ENCODE measurements around the gene AMN.

AMN gene

DNA sequence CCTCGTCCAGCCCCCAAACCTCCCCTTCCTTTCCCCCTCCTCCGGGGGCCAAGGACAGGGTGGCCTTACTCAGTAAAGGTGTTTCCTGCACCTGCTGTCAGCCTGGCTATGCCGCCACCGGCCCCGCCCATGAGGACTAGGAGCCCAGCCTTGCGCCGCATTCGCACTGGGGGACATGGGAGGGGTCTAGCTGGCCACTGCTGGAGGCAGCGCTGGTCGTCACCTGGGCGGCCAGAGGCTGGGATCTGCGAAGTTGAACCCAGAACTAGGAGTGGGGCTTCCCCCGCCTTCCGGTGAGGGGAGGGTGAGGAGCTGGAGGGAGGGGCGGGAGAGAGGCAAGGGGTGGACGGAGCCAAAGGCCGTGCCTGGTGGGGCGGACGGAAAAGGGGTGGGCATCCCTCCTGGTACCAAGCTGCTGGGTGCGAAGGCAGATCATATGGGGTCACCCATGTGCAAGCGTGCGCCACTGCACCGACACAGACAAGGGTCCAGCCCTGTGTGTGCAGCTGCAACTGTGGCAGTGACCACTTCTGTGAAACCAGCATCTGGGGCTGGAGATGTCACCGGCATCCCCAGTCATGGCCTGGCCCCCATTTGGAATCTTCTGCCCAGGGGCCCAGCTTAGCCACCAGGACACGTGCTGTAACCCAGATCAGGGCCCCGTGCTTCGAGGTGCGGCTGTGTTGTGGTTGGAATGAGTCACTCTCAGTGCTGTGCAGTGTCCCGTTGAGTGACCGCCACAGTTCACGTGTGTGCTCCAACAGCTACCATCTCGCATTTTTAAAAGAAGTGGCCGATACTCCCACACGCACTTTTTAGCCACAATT is 8.5 kb downstream of the AMN start:
- H3K9ac ChIP-seq (ENCODE audit: low read depth, low read length) = no peak overlapping the region
- H3K4me3 ChIP-seq (ENCODE audit: low read length) = peak overlapping the region; percentile 27; the same call in 1 of the 2 replicates
- no peaks in the 10 kb centered on the region for H3K9me3 ChIP-seq (ENCODE audit: insufficient read depth, low read depth, low read length)
- peaks cover 56% of the 10 kb centered on the region for H3K27me3 ChIP-seq (ENCODE audit: insufficient read depth, low read length)
- H3K36me3 ChIP-seq (ENCODE audit: insufficient read depth, low read length) = peaks cover 14% of the 10 kb centered on the region
- WGBS = 57% methylated on average over 34 of the region's 34 CpGs
- H3K4me1 ChIP-seq (ENCODE audit: insufficient read depth, low read length) = peaks cover 3% of the 10 kb centered on the region
- H3K27ac ChIP-seq (ENCODE audit: low read depth, low read length) = no peak overlapping the region

- H3K9ac ChIP-seq (ENCODE audit: low read depth, low read length) = no peak overlapping the region
- no peaks in the 10 kb centered on the region for H3K9me3 ChIP-seq (ENCODE audit: insufficient read depth, low read depth, low read length)
- no peak overlapping the region for H3K4me3 ChIP-seq (ENCODE audit: low read length)
- H3K4me1 ChIP-seq (ENCODE audit: insufficient read depth, low read length) = no peaks in the 10 kb centered on the region
- H3K27me3 ChIP-seq (ENCODE audit: insufficient read depth, low read length) = peaks cover 48% of the 10 kb centered on the region
- no peak overlapping the region for H3K27ac ChIP-seq (ENCODE audit: low read depth, low read length)
- WGBS = 96% methylated on average over 12 of the region's 12 CpGs
- H3K36me3 ChIP-seq (ENCODE audit: insufficient read depth, low read length) = peaks cover 14% of the 10 kb centered on the region
Observed at GRCh38 chr14:102931580-102932285, 9.3 kb downstream of the AMN start.

DNA sequence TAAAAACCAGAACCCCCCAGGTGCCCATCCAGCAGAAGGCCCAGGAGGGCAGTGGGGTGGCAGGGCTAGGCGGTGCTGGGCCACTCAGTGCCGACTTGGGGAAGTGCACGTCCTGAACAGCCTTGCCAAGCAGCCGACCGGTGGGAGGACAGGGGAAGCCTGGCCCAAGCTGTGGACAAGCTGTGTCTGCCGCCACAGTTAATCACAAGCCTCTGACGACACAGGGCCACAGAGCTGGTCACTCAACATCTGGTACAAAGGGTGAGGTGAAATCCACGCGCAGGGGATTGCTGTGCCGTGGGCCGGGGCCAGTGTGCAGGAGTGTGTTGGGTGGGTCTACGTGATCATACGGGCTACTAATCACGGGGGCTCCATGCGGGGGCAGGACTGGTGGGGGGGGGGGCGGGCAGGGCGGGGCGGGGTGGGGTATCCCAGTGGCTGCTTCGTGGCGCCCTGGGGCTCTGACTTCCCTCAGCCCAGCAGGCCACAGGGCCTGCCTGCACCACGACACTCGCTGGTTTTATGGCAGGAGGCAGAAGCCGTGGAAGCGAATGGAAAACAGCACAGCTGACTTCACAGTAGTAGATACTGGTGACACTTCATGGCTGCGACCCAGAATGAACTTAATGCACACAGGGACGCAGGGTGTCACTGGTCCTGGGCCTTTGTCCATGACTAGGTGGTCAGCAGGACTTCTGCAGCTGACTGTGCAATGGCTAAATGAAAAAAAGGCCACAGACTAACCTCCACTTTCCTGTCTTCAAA is 10.2 kb downstream of the AMN start:
- no peak overlapping the region for H3K9ac ChIP-seq (ENCODE audit: low read depth, low read length)
- no peaks in the 10 kb centered on the region for H3K9me3 ChIP-seq (ENCODE audit: insufficient read depth, low read depth, low read length)
- peaks cover 18% of the 10 kb centered on the region for H3K36me3 ChIP-seq (ENCODE audit: insufficient read depth, low read length)
- no peak overlapping the region for H3K4me3 ChIP-seq (ENCODE audit: low read length)
- no peaks in the 10 kb centered on the region for H3K4me1 ChIP-seq (ENCODE audit: insufficient read depth, low read length)
- no peak overlapping the region for H3K27ac ChIP-seq (ENCODE audit: low read depth, low read length)
- H3K27me3 ChIP-seq (ENCODE audit: insufficient read depth, low read length) = peaks cover 39% of the 10 kb centered on the region
- 92% methylated on average over 21 of the region's 26 CpGs for WGBS

DNA sequence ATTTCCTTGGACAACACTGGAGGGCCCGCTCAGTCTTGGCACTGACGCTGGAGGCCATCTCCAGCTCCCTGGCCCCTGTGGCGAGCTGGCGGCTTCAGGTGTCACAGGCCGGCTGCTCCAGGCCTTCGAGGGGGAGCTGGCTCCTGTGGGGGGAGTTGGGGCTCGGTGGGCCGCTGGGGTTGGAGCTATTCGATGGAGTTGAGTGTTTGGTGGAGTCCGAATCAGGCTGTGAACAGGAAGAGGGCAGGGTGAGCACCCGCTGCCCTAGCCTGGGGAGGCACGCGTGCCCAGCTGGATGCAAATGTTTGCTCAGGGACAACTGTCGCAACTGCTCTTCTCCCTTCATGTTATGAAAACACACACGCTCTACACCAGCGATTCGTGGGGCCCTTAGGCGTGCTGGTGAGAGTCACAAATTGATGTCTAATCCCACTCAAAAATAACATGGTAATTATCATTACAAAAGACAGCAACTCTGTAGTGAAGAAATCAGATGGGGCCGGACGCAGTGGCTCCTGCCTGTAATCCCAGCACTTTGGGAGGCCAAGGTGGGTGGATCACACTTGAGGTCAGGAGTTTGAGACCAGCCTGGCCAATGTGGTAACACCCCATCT is 11.3 kb downstream of the AMN start:
- Histone ChIP-seq H3K9me3 (ENCODE audit: insufficient read depth, low read depth, low read length) (no peaks in the 10 kb centered on the region), H3K4me3 (ENCODE audit: low read length) (no peak overlapping the region), H3K27ac (ENCODE audit: low read depth, low read length) (no peak overlapping the region), H3K27me3 (ENCODE audit: insufficient read depth, low read length) (peaks cover 28% of the 10 kb centered on the region), H3K36me3 (ENCODE audit: insufficient read depth, low read length) (peaks cover 27% of the 10 kb centered on the region), H3K4me1 (ENCODE audit: insufficient read depth, low read length) (no peaks in the 10 kb centered on the region), H3K9ac (ENCODE audit: low read depth, low read length) (no peak overlapping the region)
- 93% methylated on average over 20 of the region's 20 CpGs for WGBS

GRCh38 chr14:102935756-102936155 is 13.3 kb downstream of the AMN start:
- no peak overlapping the region for H3K27ac ChIP-seq (ENCODE audit: low read depth, low read length)
- H3K4me1 ChIP-seq (ENCODE audit: insufficient read depth, low read length) = no peaks in the 10 kb centered on the region
- WGBS = 97% methylated on average over 3 of the region's 4 CpGs

DNA sequence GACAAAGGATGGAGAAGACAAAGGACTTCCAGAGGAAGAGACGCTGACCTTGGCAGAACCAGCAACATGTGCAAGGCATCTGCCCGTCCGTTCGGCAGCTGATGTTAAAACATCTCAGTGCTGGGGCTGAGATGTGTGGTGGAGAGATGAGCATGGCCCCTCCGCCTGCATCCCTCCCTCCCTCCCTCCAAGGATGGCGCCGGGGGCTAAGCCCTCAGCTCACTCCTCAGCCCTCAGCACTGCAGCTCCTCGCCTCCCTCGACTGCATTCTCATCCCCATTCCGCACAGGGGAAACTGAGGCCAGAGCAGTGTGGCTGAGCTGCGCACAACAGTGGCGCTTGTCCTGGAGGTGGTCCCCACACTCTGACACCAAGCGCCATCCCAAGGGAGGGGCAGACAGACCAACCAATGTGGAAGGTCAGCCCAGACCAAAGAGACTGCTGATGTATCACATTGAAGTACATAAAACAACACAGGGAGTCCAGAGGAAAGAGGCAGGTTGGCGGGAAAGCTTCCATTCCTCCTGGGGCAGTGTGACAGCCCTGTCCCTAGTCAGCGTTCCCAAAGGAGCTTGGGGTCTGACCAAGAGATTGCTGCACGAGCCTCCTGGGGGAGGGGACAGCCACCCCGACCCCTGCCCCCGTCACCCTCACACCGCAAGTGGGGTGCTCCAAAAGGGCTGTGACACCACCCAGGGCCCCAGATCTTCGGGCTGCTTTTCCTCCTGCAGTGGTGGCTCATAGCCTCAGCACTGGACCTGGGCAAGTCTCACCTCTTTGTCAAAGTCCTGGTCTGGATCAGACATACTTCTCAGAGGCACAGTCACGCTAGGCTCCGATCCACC is 15.1 kb downstream of the AMN start:
- Histone ChIP-seq H3K4me3 (ENCODE audit: low read length) (no peak overlapping the region), H3K9me3 (ENCODE audit: insufficient read depth, low read depth, low read length) (no peaks in the 10 kb centered on the region), H3K4me1 (ENCODE audit: insufficient read depth, low read length) (no peaks in the 10 kb centered on the region), H3K36me3 (ENCODE audit: insufficient read depth, low read length) (peaks cover 51% of the 10 kb centered on the region), H3K9ac (ENCODE audit: low read depth, low read length) (no peak overlapping the region), H3K27ac (ENCODE audit: low read depth, low read length) (no peak overlapping the region), H3K27me3 (ENCODE audit: insufficient read depth, low read length) (no peaks in the 10 kb centered on the region)
- 94% methylated on average over 22 of the region's 22 CpGs for WGBS

More at GRCh38 chr14:102935756-102936155, 13.3 kb downstream of the AMN start:
- no peak overlapping the region for H3K4me3 ChIP-seq (ENCODE audit: low read length)
- H3K36me3 ChIP-seq (ENCODE audit: insufficient read depth, low read length) = peaks cover 41% of the 10 kb centered on the region
- no peaks in the 10 kb centered on the region for H3K9me3 ChIP-seq (ENCODE audit: insufficient read depth, low read depth, low read length)
- peaks cover 8% of the 10 kb centered on the region for H3K27me3 ChIP-seq (ENCODE audit: insufficient read depth, low read length)
- no peak overlapping the region for H3K9ac ChIP-seq (ENCODE audit: low read depth, low read length)

DNA sequence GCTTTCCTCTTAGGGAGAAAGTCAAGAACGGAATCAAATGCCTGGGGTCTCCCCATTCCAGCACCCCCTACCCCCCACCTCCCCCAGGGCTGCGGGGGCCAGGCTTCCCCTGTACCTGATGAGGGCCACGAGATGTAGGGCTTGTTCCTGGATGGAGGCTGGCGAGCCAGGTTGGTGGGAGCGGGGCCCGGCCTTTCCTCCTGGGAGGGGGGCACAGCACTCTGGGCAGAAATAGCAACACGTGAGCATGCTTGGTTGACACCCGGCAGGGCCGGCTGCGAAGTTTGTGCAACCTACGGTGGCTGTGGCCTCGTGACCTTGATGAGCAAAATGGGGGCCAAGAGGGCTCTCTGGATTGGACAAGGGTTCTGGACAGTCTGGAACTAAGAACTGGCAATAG is 15.7 kb downstream of the AMN start:
- Histone ChIP-seq H3K36me3 (ENCODE audit: insufficient read depth, low read length) (peaks cover 50% of the 10 kb centered on the region), H3K9me3 (ENCODE audit: insufficient read depth, low read depth, low read length) (no peaks in the 10 kb centered on the region), H3K4me3 (ENCODE audit: low read length) (no peak overlapping the region), H3K9ac (ENCODE audit: low read depth, low read length) (no peak overlapping the region), H3K27ac (ENCODE audit: low read depth, low read length) (no peak overlapping the region), H3K27me3 (ENCODE audit: insufficient read depth, low read length) (no peaks in the 10 kb centered on the region), H3K4me1 (ENCODE audit: insufficient read depth, low read length) (no peaks in the 10 kb centered on the region)
- 95% methylated on average over 12 of the region's 12 CpGs for WGBS

- WGBS = 95% methylated on average over 18 of the region's 18 CpGs
- Histone ChIP-seq H3K9ac (ENCODE audit: low read depth, low read length) (no peak overlapping the region), H3K27ac (ENCODE audit: low read depth, low read length) (no peak overlapping the region), H3K27me3 (ENCODE audit: insufficient read depth, low read length) (no peaks in the 10 kb centered on the region), H3K4me3 (ENCODE audit: low read length) (no peak overlapping the region), H3K36me3 (ENCODE audit: insufficient read depth, low read length) (peaks cover 55% of the 10 kb centered on the region), H3K4me1 (ENCODE audit: insufficient read depth, low read length) (no peaks in the 10 kb centered on the region), H3K9me3 (ENCODE audit: insufficient read depth, low read depth, low read length) (no peaks in the 10 kb centered on the region)
Observed at GRCh38 chr14:102939329-102939728, 16.9 kb downstream of the AMN start.

DNA sequence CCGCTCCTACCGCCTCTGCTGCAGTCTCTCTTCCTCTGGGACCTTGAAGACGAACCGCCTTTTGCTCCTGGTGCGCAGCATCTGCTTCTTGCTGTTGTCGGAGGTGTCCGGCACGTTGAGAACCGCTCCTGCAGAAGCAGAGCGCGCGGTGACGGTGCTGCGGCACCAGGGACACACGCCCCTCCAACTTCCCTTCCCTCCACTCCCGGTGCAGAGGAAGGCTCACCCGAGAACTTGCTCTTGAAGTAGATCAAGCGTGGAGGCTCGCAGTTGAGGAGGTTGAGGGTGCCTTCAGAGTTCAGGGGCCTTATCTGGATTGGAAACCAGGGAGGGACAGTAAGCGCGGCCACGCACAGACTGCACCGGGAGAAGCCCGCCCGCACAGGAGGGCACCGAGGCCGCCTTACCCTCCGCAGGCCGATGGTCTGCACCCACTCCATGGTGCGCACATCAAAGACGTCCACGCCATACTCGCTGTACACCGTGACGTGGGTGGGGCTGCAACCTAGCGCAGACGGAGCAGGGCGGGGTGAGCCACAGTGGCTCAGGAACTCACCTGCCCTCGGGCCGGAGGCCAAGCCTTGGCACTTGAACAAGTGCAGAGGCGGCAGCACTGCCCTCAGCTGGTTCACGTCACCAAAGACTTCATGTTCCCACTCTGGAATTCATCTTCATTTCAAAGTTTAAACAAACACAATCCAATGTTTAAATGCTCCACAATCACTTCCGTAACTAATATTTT is 17.5 kb downstream of the AMN start:
- Histone ChIP-seq H3K9me3 (ENCODE audit: insufficient read depth, low read depth, low read length) (no peaks in the 10 kb centered on the region), H3K4me3 (ENCODE audit: low read length) (no peak overlapping the region), H3K9ac (ENCODE audit: low read depth, low read length) (no peak overlapping the region), H3K27ac (ENCODE audit: low read depth, low read length) (no peak overlapping the region), H3K27me3 (ENCODE audit: insufficient read depth, low read length) (no peaks in the 10 kb centered on the region), H3K4me1 (ENCODE audit: insufficient read depth, low read length) (no peaks in the 10 kb centered on the region), H3K36me3 (ENCODE audit: insufficient read depth, low read length) (peaks cover 61% of the 10 kb centered on the region)
- 96% methylated on average over 42 of the region's 43 CpGs for WGBS

Data from HUES64 (cell line).